GM12878 (cell line): ENCODE results near the gene CA10. TPM values are rescaled to one million over a fixed set of nuclear protein-coding genes. Genes with fewer than 3 reads are reported as not detected.

Experiments
- ATAC-seq: fragments of 200-7000 bp; cut with Tn5 transposase; 3 replicates; pipeline ENCODE4 v1.9.1; 2020; ENCODE audit warnings: mild to moderate bottlenecking, moderate library complexity
- BruUV-seq: library from RNA; stranded (reverse); fragments of 400-500 nt; replicated peaks from 2 replicates; lab custom pipeline; 2021; lab: Mats Ljungman, UMichigan
- CTCF ChIA-PET: fragments of 300-600 bp; sonication (Branson Sonifier 250); formaldehyde crosslinking; extraction: SDS; loops from one replicate; lab custom pipeline; 2021; ENCODE audit warnings: inconsistent platforms; lab: Yijun Ruan, JAX
- POLR2A ChIA-PET: fragments of 350-600 bp; formaldehyde crosslinking; extraction: SDS; loops from one replicate; lab custom pipeline; 2021; ENCODE audit warnings: inconsistent platforms; lab: Charles Lee
- RAD21 ChIA-PET: fragments of 300-600 bp; sonication (Branson Sonifier 250); formaldehyde crosslinking; loops from one replicate; lab custom pipeline; 2023; ENCODE audit warnings: antibody characterized with exemption; ENCODE audit not compliant: unreplicated experiment; lab: Charles Lee
- SMC1A ChIA-PET: fragments of 300-600 bp; sonication (Branson Sonifier 250); formaldehyde crosslinking; loops from one replicate; lab custom pipeline; 2023; ENCODE audit not compliant: unreplicated experiment, uncharacterized antibody; lab: Charles Lee
- DNase-seq: peaks from one replicate; pipeline ENCODE4 v3.0.0-alpha.2; 2011; ENCODE audit warnings: low read depth, low spot score
- FAIRE-seq: peaks from 3 replicates; lab custom pipeline; 2011; peaks lifted over from hg19 to GRCh38; lab: Jason Lieb, UNC
- H2AFZ ChIP-seq: 2 replicates; pipeline ENCODE4 v1.6.0; 2011; ENCODE audit warnings: low read depth, low read length, control low read depth; ENCODE audit not compliant: control insufficient read depth
- H3K27ac ChIP-seq: 2 replicates; pipeline ENCODE4 v1.5.1; 2011; ENCODE audit warnings: control low read depth; ENCODE audit not compliant: control insufficient read depth, insufficient read depth
- H3K27me3 ChIP-seq, 2 experiments: replicated peaks in 1 of 2; 2 replicates each; pipeline versions ENCODE4 v1.6.0 to v1.6.1; 2011; ENCODE audit warnings: low read length in 1 of 2; ENCODE audit not compliant: control insufficient read depth in 2 of 2, insufficient read depth in 2 of 2
- H3K36me3 ChIP-seq, 2 experiments: 2 replicates each; pipeline ENCODE4 v1.5.1; 2011; ENCODE audit warnings: low read length in 1 of 2; ENCODE audit not compliant: control insufficient read depth in 2 of 2, insufficient read depth in 2 of 2
- H3K4me1 ChIP-seq: 2 replicates; pipeline ENCODE4 v1.6.1; 2011; ENCODE audit warnings: mild to moderate bottlenecking, low read length, moderate library complexity, mixed read lengths; ENCODE audit not compliant: control insufficient read depth, insufficient read depth
- H3K4me2 ChIP-seq: 2 replicates; pipeline ENCODE4 v1.6.0; 2011; ENCODE audit warnings: control low read depth; ENCODE audit not compliant: control insufficient read depth, insufficient read depth
- H3K4me3 ChIP-seq: fragments of 200-600 bp; sonication (generic); 2 replicates; pipeline ENCODE4 v1.5.1; 2016
- H3K79me2 ChIP-seq: 2 replicates; pipeline ENCODE4 v1.6.0; 2011; ENCODE audit warnings: low read length; ENCODE audit not compliant: control insufficient read depth, insufficient read depth
- H3K9ac ChIP-seq: 2 replicates; pipeline ENCODE4 v1.8.0; 2011; ENCODE audit warnings: low read length, control low read depth, mixed read lengths; ENCODE audit not compliant: control insufficient read depth, insufficient read depth
- H3K9me3 ChIP-seq: replicated peaks from 3 replicates; pipeline ENCODE4 v1.5.1; 2011; ENCODE audit warnings: mild to moderate bottlenecking, low read length; ENCODE audit not compliant: control insufficient read depth, insufficient read depth
- H4K20me1 ChIP-seq: 2 replicates; pipeline ENCODE4 v1.6.0; 2011; ENCODE audit not compliant: control insufficient read depth, insufficient read depth
- ASH2L ChIP-seq: fragments of 300-600, 200-600 bp; sonication (generic); IDR thresholded peaks from 2 replicates; pipeline ENCODE4 v1.6.1; 2017; ENCODE audit warnings: low read depth, mild to moderate bottlenecking, borderline replicate concordance
- BACH1 ChIP-seq: fragments of 450-650 bp; IDR thresholded peaks from 2 replicates; pipeline ENCODE4 v1.6.1; 2017; ENCODE audit warnings: mild to moderate bottlenecking, borderline replicate concordance
- BHLHE40 ChIP-seq, 2 experiments: fragments of 450-650 bp in 1 of 2; IDR thresholded peaks; 2 replicates each; pipeline ENCODE4 v1.6.1; 2011 to 2017; ENCODE audit warnings: low read depth in 2 of 2, borderline replicate concordance in 1 of 2, improper control_type of control experiment in 1 of 2, low read length in 1 of 2, mild to moderate bottlenecking in 1 of 2
- CBX3 ChIP-seq: fragments of 200-600 bp; sonication (generic); IDR thresholded peaks from 2 replicates; pipeline ENCODE4 v1.6.1; 2016; ENCODE audit warnings: low read depth, borderline replicate concordance
- CUX1 ChIP-seq: IDR thresholded peaks from 2 replicates; pipeline ENCODE4 v1.6.1; 2012; ENCODE audit warnings: improper control_type of control experiment, low read depth, low read length; ENCODE audit not compliant: insufficient replicate concordance
- LARP7 ChIP-seq: fragments of 450-650 bp; IDR thresholded peaks from 2 replicates; pipeline ENCODE4 v1.6.1; 2017; ENCODE audit warnings: mild to moderate bottlenecking
- POLR2A ChIP-seq: IDR thresholded peaks from 2 replicates; pipeline ENCODE4 v1.6.1; 2011; ENCODE audit warnings: low read depth, mild to moderate bottlenecking, low read length
- RB1 ChIP-seq: fragments of 450-650 bp; formaldehyde crosslinking; IDR thresholded peaks from 2 replicates; pipeline ENCODE4 v1.6.1; 2017; ENCODE audit warnings: mild to moderate bottlenecking, borderline replicate concordance
- SMAD5 ChIP-seq: IDR thresholded peaks from 2 replicates; pipeline ENCODE4 v1.6.1; 2016; ENCODE audit warnings: antibody characterized with exemption, low read depth
- ZBTB11 ChIP-seq: fragments of 450-650 bp; formaldehyde crosslinking; IDR thresholded peaks from 2 replicates; pipeline ENCODE4 v1.5.0; 2022; ENCODE audit warnings: mild to moderate bottlenecking, missing genetic modification characterization
- ZBTB40 ChIP-seq: fragments of 450-650 bp; IDR thresholded peaks from 2 replicates; pipeline ENCODE4 v1.6.1; 2016; ENCODE audit warnings: mild to moderate bottlenecking, moderate library complexity, borderline replicate concordance
- ZNF207 ChIP-seq: fragments of 450-650 bp; IDR thresholded peaks from 2 replicates; pipeline ENCODE4 v1.6.1; 2014; ENCODE audit warnings: antibody characterized with exemption, mild to moderate bottlenecking, borderline replicate concordance
- ZNF274 ChIP-seq: IDR thresholded peaks from one replicate; pipeline ENCODE4 v1.8.0; 2011; ENCODE audit not compliant: insufficient read length, insufficient read depth
- WGBS: methylation state at CpG from one replicate; pipeline ENCODE4 v1.1.6; 2016; ENCODE audit warnings: low lambda C conversion rate; ENCODE audit not compliant: insufficient replicate concordance, insufficient coverage; ENCODE audit errors: missing lambda C conversion rate; 5-methylcytosine and 5-hydroxymethylcytosine counted together
- in situ Hi-C: fragments of 300-500 bp; cut with MboI; formaldehyde crosslinking; loops from 9 replicates; pipeline ENCODE4 v1.14.3; 2018; ENCODE audit warnings: mixed read lengths
- intact Hi-C: fragments of 100-400 bp; cut with micrococcal nuclease; formaldehyde crosslinking; loops from one replicate; pipeline ENCODE4 v1.14.2; 2022; ENCODE audit not compliant: unreplicated experiment
- polyA plus RNA-seq, 11 experiments: library from polyadenylated mRNA; depleted of rRNA in 4 of 11; unstranded in 6 of 11; stranded (reverse) in 5 of 11; fragments of >200 nt; fragmentation: Nextera tagmentation in 4 of 11; fragmentation: Illumina TruSeq in 1 of 11; extraction: Ambion mirVana in 4 of 11; extraction: Trizol in 1 of 11; gene quantifications; 1 replicate in 1 of 11; 2 replicates in 10 of 11; pipeline versions ENCODE4 v1.2.1 to v1.2.3, GENCODE V29; 2011 to 2016; ENCODE audit warnings: inconsistent platforms in 2 of 11, missing spikeins in 2 of 11, low read depth in 1 of 11
- total RNA-seq, 4 experiments: library from RNA; depleted of rRNA in 3 of 4; stranded (reverse); fragments of >200 nt in 3 of 4; fragmentation: Illumina TruSeq in 1 of 4; extraction: Trizol in 1 of 4; gene quantifications; 2 replicates each; pipeline versions ENCODE4 v1.2.1 to v1.2.3, GENCODE V29; 2013 to 2021

The CA10 gene
- total and polyA plus RNA-seq, 10 of the 15 experiments (the other 5 are each of a cell fraction or from before 2014, with no cell fraction given) = not detected

- ATAC-seq = no peak
- H3K36me3 ChIP-seq = no peaks in the 10 kb centered on the region
- no peaks in the 10 kb centered on the region for H3K79me2 ChIP-seq
- no peak overlapping the region for H3K4me2 ChIP-seq
- no peak overlapping the region for H3K27ac ChIP-seq
- no peak overlapping the region for H2AFZ ChIP-seq
- in situ Hi-C loops = no loop called here
- CTCF ChIA-PET = no interaction called here
- POLR2A ChIA-PET = no interaction called here
- SMC1A ChIA-PET = no interaction called here
- 4% methylated on average over 3 of the region's 3 CpGs for WGBS
- DNase-seq = no peak
- no TSS peak for BruUV-seq
- no peak overlapping the region for H3K9ac ChIP-seq
- no peaks in the 10 kb centered on the region for H3K4me1 ChIP-seq
- no peak overlapping the region for H3K4me3 ChIP-seq
- intact Hi-C loops = no loop called here
- H4K20me1 ChIP-seq = no peaks in the 10 kb centered on the region
- RAD21 ChIA-PET = no interaction called here
- no peaks in the 10 kb centered on the region for H3K9me3 ChIP-seq
- FAIRE-seq = no peak
- H3K27me3 ChIP-seq = no peaks in the 10 kb centered on the region
- TF ChIP-seq SMAD5 (no peak), ZNF274 (no peak), BACH1 (no peak), ZBTB40 (no peak), ASH2L (no peak), LARP7 (no peak), RB1 (no peak), ZNF207 (no peak), BHLHE40 (IDR thresholded peaks at IDR 0.05; ENCODE audit: borderline replicate concordance in 1 of 2, low read depth in 2 of 2, low read length in 1 of 2) (no peak), CBX3 (no peak), CUX1 (no peak), POLR2A (no peak), ZBTB11 (CRISPR knock-in tag) (no peak)
These were observed 327.6 kb downstream of the CA10 start for GRCh38 chr17:51830886-51831285.
